GM12874 (cell line): ENCODE results near the gene AICDA.

Experiments
- CTCF ChIP-seq: IDR thresholded peaks from 2 replicates; pipeline ENCODE4 v1.5.1; 2011; ENCODE audit warnings: low read depth, mild to moderate bottlenecking, control low read depth, low read length, moderate library complexity; ENCODE audit not compliant: insufficient read depth

The AICDA gene

GRCh38 chr12:8603856-8604255 is 8.8 kb downstream of the AICDA start:
- TF ChIP-seq CTCF: no peak

- TF ChIP-seq CTCF: no peak
Observed at GRCh38 chr12:8603286-8603685, 9.4 kb downstream of the AICDA start.

- no peak for TF ChIP-seq CTCF
Observed at GRCh38 chr12:8596561-8596960, 16.1 kb downstream of the AICDA start.

GRCh38 chr12:8594072-8594471 is 18.6 kb downstream of the AICDA start:
- TF ChIP-seq CTCF: no peak

- TF ChIP-seq CTCF: no peak
Observed at GRCh38 chr12:8593246-8593645, 19.4 kb downstream of the AICDA start.

GRCh38 chr12:8590842-8591545 is 21.7 kb downstream of the AICDA start:
- peak; percentile 19; the same call in 1 of the 2 replicates for TF ChIP-seq CTCF

- TF ChIP-seq CTCF: no peak
Observed at GRCh38 chr12:8589679-8590078, 23.0 kb downstream of the AICDA start.

GRCh38 chr12:8584004-8584403 is 28.7 kb downstream of the AICDA start:
- TF ChIP-seq CTCF: no peak
